K562 (cell line): ENCODE data around the gene CYP51A1. TPM values are rescaled to one million over a fixed set of nuclear protein-coding genes. Genes with fewer than 3 reads are reported as not detected.

ENCODE experiments used
- ATAC-seq: fragments of 200-7000 bp; cut with Tn5 transposase; 3 replicates; pipeline ENCODE4 v1.9.1; 2020; ENCODE audit warnings: moderate library complexity
- BruUV-seq: library from RNA; stranded (reverse); fragments of 400-500 nt; replicated peaks from 2 replicates; lab custom pipeline; 2021; lab: Mats Ljungman, UMichigan
- CTCF ChIA-PET: fragments of 300-600 bp; formaldehyde crosslinking; extraction: SDS; loops from one replicate; lab custom pipeline; 2021; ENCODE audit warnings: low intra/inter-chr PET ratio; lab: Yijun Ruan, JAX
- POLR2A ChIA-PET: fragments of 300-600, 350-650 bp; sonication (Branson Sonifier 250); formaldehyde crosslinking; extraction: SDS; loops from one replicate; lab custom pipeline; 2021; ENCODE audit warnings: antibody characterized with exemption, inconsistent platforms; lab: Yijun Ruan, JAX
- DNase-seq, 4 experiments: peaks; one replicate each; pipeline versions ENCODE4 v3.0.0 to v3.0.0-alpha.2; 2011 to 2018; ENCODE audit warnings: low spot score in 3 of 4, mixed read lengths in 3 of 4; ENCODE audit errors: extremely low read depth in 1 of 4
- FAIRE-seq: peaks from 2 replicates; lab custom pipeline; 2011; peaks lifted over from hg19 to GRCh38; lab: Jason Lieb, UNC
- H2AFZ ChIP-seq: 2 replicates; pipeline ENCODE4 v1.6.0; 2011; ENCODE audit warnings: low read depth, low read length, control low read depth, inconsistent platforms
- H3K27ac ChIP-seq: fragments of 200-600 bp; 3 replicates; pipeline ENCODE4 v1.8.0; 2011; ENCODE audit warnings: low read depth, mild to moderate bottlenecking, control low read depth, inconsistent platforms, low read length, moderate library complexity, mixed read lengths; ENCODE audit errors: extremely low read depth
- H3K27me3 ChIP-seq, 2 experiments: fragments of 300-600 bp in 1 of 2; 2 replicates in 1 of 2; 3 replicates in 1 of 2; pipeline versions ENCODE4 v1.6.0 to v1.8.0; 2011; ENCODE audit warnings: inconsistent platforms in 2 of 2, low read length in 2 of 2, mild to moderate bottlenecking in 1 of 2, mixed read lengths in 1 of 2, moderate library complexity in 1 of 2; ENCODE audit not compliant: control insufficient read depth in 2 of 2, insufficient read depth in 2 of 2
- H3K36me3 ChIP-seq: fragments of 300-600 bp; 3 replicates; pipeline ENCODE4 v1.8.0; 2011; ENCODE audit warnings: mild to moderate bottlenecking, low read length, inconsistent platforms; ENCODE audit not compliant: control insufficient read depth, insufficient read depth
- H3K4me1 ChIP-seq, 2 experiments: fragments of 200-600 bp in 1 of 2; replicated peaks in 1 of 2; 2 replicates in 1 of 2; 3 replicates in 1 of 2; pipeline versions ENCODE4 v1.5.1 to v1.8.0; 2011; ENCODE audit warnings: inconsistent platforms in 2 of 2, low read length in 2 of 2, mild to moderate bottlenecking in 1 of 2, mixed read lengths in 1 of 2, moderate library complexity in 1 of 2; ENCODE audit not compliant: control insufficient read depth in 2 of 2, insufficient read depth in 2 of 2
- H3K4me2 ChIP-seq: 2 replicates; pipeline ENCODE4 v1.6.1; 2011; ENCODE audit warnings: low read length, control low read depth, inconsistent platforms, mixed read lengths; ENCODE audit not compliant: insufficient read depth
- H3K4me3 ChIP-seq: fragments of 200-600 bp; sonication (generic), shearing (Covaris generic); 2 replicates; pipeline ENCODE4 v1.5.1; 2016; ENCODE audit warnings: control low read depth, inconsistent platforms
- H3K79me2 ChIP-seq: fragments of 200-600 bp; 3 replicates; pipeline ENCODE4 v1.8.0; 2011; ENCODE audit warnings: low read length, inconsistent platforms; ENCODE audit not compliant: control insufficient read depth, insufficient read depth
- H3K9ac ChIP-seq, 2 experiments: 2 replicates each; pipeline versions ENCODE4 v1.6.0 to v1.6.1; 2011; ENCODE audit warnings: low read depth in 2 of 2, low read length in 2 of 2, control low read depth in 1 of 2, inconsistent platforms in 1 of 2, mild to moderate bottlenecking in 1 of 2, mixed read lengths in 1 of 2; ENCODE audit not compliant: insufficient read depth in 1 of 2
- H3K9me1 ChIP-seq: one replicate; pipeline ENCODE4 v1.6.0; 2011; ENCODE audit warnings: inconsistent platforms, mild to moderate bottlenecking, low read length, moderate library complexity; ENCODE audit not compliant: control insufficient read depth, insufficient read depth
- H3K9me3 ChIP-seq: replicated peaks from 2 replicates; pipeline ENCODE4 v1.5.1; 2011; ENCODE audit warnings: low read depth, low read length, inconsistent platforms; ENCODE audit not compliant: control insufficient read depth, insufficient read depth
- H4K20me1 ChIP-seq: replicated peaks from 2 replicates; pipeline ENCODE4 v1.6.1; 2011; ENCODE audit warnings: low read length, inconsistent platforms, mixed read lengths; ENCODE audit not compliant: control insufficient read depth, insufficient read depth
- BCOR ChIP-seq: fragments of 450-650 bp; IDR thresholded peaks from 2 replicates; pipeline ENCODE4 v1.6.1; 2016
- BDP1 ChIP-seq: IDR thresholded peaks from 3 replicates; pipeline ENCODE4 v1.6.1; 2011; ENCODE audit not compliant: insufficient read length, insufficient read depth
- CBX1 ChIP-seq: sonication (generic); IDR thresholded peaks from 2 replicates; pipeline ENCODE4 v1.6.1; 2016; ENCODE audit warnings: antibody characterized with exemption, low read depth, mild to moderate bottlenecking
- CHD4 ChIP-seq: fragments of 200-600 bp; sonication (generic); IDR thresholded peaks from 3 replicates; pipeline ENCODE4 v1.6.1; 2012; ENCODE audit warnings: low read depth, mild to moderate bottlenecking, mixed read lengths, low read length, inconsistent platforms; ENCODE audit not compliant: insufficient read depth, insufficient replicate concordance, poor library complexity, severe bottlenecking
- COPS2 ChIP-seq: fragments of 450-650 bp; conservative IDR thresholded peaks from 2 replicates; pipeline ENCODE4 v1.6.1; 2016; ENCODE audit warnings: mild to moderate bottlenecking, moderate library complexity
- CREB3 ChIP-seq: fragments of 450-650 bp; conservative IDR thresholded peaks from 2 replicates; pipeline ENCODE4 v1.6.1; 2016; ENCODE audit warnings: missing genetic modification characterization, low read depth, mild to moderate bottlenecking, missing compliant biosample characterization, moderate library complexity
- HDAC8 ChIP-seq: fragments of 450-650 bp; IDR thresholded peaks from 2 replicates; pipeline ENCODE4 v1.6.1; 2016; ENCODE audit warnings: mild to moderate bottlenecking, missing genetic modification characterization, moderate library complexity, missing compliant biosample characterization
- NFRKB ChIP-seq: fragments of 450-650 bp; IDR thresholded peaks from 2 replicates; pipeline ENCODE4 v1.6.1; 2016; ENCODE audit warnings: low read depth
- RBM25 ChIP-seq: fragments of 200-400 bp; formaldehyde crosslinking; IDR thresholded peaks from 2 replicates; pipeline ENCODE4 v1.6.1; 2018; ENCODE audit warnings: low read length, low read depth, moderate library complexity; ENCODE audit not compliant: severe bottlenecking
- SMARCB1 ChIP-seq: IDR thresholded peaks from 2 replicates; pipeline ENCODE4 v1.6.1; 2011; ENCODE audit warnings: improper control_type of control experiment, low read depth; ENCODE audit not compliant: insufficient read length
- SP1 ChIP-seq: sonication (generic); formaldehyde crosslinking; IDR thresholded peaks from 2 replicates; pipeline ENCODE4 v1.8.1; 2022; ENCODE audit warnings: mild to moderate bottlenecking, missing genetic modification reagents
- TFAP4 ChIP-seq: sonication (generic); formaldehyde crosslinking; IDR thresholded peaks from 2 replicates; pipeline ENCODE4 v1.8.0; 2022; ENCODE audit warnings: missing genetic modification reagents, mild to moderate bottlenecking, moderate library complexity, borderline replicate concordance
- YBX1 ChIP-seq: fragments of 450-650 bp; IDR thresholded peaks from 2 replicates; pipeline ENCODE4 v1.7.1; 2016; ENCODE audit warnings: mild to moderate bottlenecking
- ZNF121 ChIP-seq: sonication (generic); formaldehyde crosslinking; conservative IDR thresholded peaks from 2 replicates; pipeline ENCODE4 v1.8.0; 2022; ENCODE audit warnings: missing genetic modification reagents
- ZNF124 ChIP-seq: sonication (generic); formaldehyde crosslinking; IDR thresholded peaks from 2 replicates; pipeline ENCODE4 v1.8.1; 2022; ENCODE audit warnings: missing genetic modification reagents
- WGBS: fragments of 100-300 bp; shearing (Covaris generic); methylation state at CpG from one replicate; pipeline ENCODE4 v1.1.6; 2016; ENCODE audit warnings: low coverage, mixed read lengths; ENCODE audit not compliant: insufficient coverage; ENCODE audit errors: missing lambda C conversion rate; 5-methylcytosine and 5-hydroxymethylcytosine counted together
- in situ Hi-C: fragments of 300-500 bp; cut with MboI; formaldehyde crosslinking; loops from 4 replicates; pipeline ENCODE4 v1.15.0; 2018; ENCODE audit warnings: inconsistent platforms, mixed read lengths
- intact Hi-C: fragments of 100-400 bp; cut with micrococcal nuclease; formaldehyde crosslinking; loops from 2 replicates; pipeline ENCODE4 v1.14.2; 2022
- polyA plus RNA-seq, 8 experiments: library from polyadenylated mRNA; depleted of rRNA in 4 of 8; stranded (reverse) in 5 of 8; unstranded in 3 of 8; fragments of >200 nt; fragmentation: Nextera tagmentation in 2 of 8; fragmentation: Illumina TruSeq in 1 of 8; extraction: Ambion mirVana in 2 of 8; extraction: Trizol in 1 of 8; gene quantifications; 2 replicates each; pipeline versions ENCODE4 v1.2.1 to v1.2.3, GENCODE V29; 2011 to 2014; ENCODE audit warnings: inconsistent platforms in 1 of 8, missing spikeins in 1 of 8
- total RNA-seq, 7 experiments: library from RNA; depleted of rRNA in 6 of 7; stranded (reverse); fragments of >200 nt in 6 of 7; fragmentation: Illumina TruSeq in 2 of 7; extraction: Trizol in 2 of 7; gene quantifications; 2 replicates each; pipeline versions ENCODE4 v1.2.1 to v1.2.3, GENCODE V29; 2011 to 2021; ENCODE audit warnings: low replicate concordance in 1 of 7
- TF ChIP-seq, protein P1 (sequence below): sonication (generic); formaldehyde crosslinking; IDR thresholded peaks from 2 replicates; pipeline ENCODE4 v1.8.0; 2022; ENCODE audit warnings: missing genetic modification reagents, mild to moderate bottlenecking, borderline replicate concordance
- TF ChIP-seq, protein P2 (sequence below): fragments of 450-650 bp; IDR thresholded peaks from 2 replicates; pipeline ENCODE4 v1.6.1; 2016; ENCODE audit warnings: antibody characterized with exemption
- TF ChIP-seq, protein P3 (sequence below): sonication (generic); formaldehyde crosslinking; IDR thresholded peaks from 2 replicates; pipeline ENCODE4 v1.8.1; 2023; ENCODE audit warnings: mild to moderate bottlenecking, missing genetic modification reagents

The CYP51A1 gene
- total and polyA plus RNA-seq, 9 of the 15 experiments (the other 6 are each of a cell fraction or from before 2014, with no cell fraction given): 35.4 to 151 (median 80.3) TPM

- Histone ChIP-seq H3K36me3 (peaks cover 23% of the 10 kb centered on the region; the same call in 2 of the 3 replicates), H3K4me1 (no peaks in the 10 kb centered on the region), H3K4me2 (no peak overlapping the region), H3K9me3 (no peaks in the 10 kb centered on the region), H3K27ac (no peak overlapping the region), H3K27me3 (no peaks in the 10 kb centered on the region), H3K9me1 (no peaks in the 10 kb centered on the region), H3K79me2 (no peaks in the 10 kb centered on the region), H3K4me3 (no peak overlapping the region), H2AFZ (no peak overlapping the region), H3K9ac (no peak overlapping the region), H4K20me1 (no peaks in the 10 kb centered on the region)
- no peak for DNase-seq
- CTCF ChIA-PET: no interaction called here
- POLR2A ChIA-PET: no interaction called here
- 97% methylated on average over 3 of the region's 3 CpGs for WGBS
- no peak for ATAC-seq
- in situ Hi-C loops: no loop called here
- intact Hi-C loops: no loop called here
- no TSS peak for BruUV-seq
- no peak for FAIRE-seq
- no peak for TF ChIP-seq SP1
- TF ChIP-seq RBM25: peak; percentile 94
- TF ChIP-seq, protein P1, sequence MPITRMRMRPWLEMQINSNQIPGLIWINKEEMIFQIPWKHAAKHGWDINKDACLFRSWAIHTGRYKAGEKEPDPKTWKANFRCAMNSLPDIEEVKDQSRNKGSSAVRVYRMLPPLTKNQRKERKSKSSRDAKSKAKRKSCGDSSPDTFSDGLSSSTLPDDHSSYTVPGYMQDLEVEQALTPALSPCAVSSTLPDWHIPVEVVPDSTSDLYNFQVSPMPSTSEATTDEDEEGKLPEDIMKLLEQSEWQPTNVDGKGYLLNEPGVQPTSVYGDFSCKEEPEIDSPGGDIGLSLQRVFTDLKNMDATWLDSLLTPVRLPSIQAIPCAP (CRISPR knock-in tag): no peak
- TF ChIP-seq, protein P2, sequence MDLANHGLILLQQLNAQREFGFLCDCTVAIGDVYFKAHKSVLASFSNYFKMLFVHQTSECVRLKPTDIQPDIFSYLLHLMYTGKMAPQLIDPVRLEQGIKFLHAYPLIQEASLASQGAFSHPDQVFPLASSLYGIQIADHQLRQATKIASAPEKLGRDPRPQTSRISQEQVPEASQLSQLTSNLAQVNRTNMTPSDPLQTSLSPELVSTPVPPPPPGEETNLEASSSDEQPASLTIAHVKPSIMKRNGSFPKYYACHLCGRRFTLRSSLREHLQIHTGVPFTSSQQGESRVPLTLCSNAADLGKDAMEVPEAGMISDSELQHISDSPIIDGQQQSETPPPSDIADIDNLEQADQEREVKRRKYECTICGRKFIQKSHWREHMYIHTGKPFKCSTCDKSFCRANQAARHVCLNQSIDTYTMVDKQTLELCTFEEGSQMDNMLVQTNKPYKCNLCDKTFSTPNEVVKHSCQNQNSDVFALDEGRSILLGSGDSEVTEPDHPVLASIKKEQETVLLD: no peak
- TF ChIP-seq NFRKB: no peak
- peak; percentile 79 for TF ChIP-seq BCOR
- no peak for TF ChIP-seq ZNF124 (CRISPR knock-in tag)
- TF ChIP-seq HDAC8 (tag): no peak
- TF ChIP-seq YBX1: no peak
- no peak for TF ChIP-seq TFAP4 (CRISPR knock-in tag)
- no peak for TF ChIP-seq CREB3 (tag)
- TF ChIP-seq, protein P3, sequence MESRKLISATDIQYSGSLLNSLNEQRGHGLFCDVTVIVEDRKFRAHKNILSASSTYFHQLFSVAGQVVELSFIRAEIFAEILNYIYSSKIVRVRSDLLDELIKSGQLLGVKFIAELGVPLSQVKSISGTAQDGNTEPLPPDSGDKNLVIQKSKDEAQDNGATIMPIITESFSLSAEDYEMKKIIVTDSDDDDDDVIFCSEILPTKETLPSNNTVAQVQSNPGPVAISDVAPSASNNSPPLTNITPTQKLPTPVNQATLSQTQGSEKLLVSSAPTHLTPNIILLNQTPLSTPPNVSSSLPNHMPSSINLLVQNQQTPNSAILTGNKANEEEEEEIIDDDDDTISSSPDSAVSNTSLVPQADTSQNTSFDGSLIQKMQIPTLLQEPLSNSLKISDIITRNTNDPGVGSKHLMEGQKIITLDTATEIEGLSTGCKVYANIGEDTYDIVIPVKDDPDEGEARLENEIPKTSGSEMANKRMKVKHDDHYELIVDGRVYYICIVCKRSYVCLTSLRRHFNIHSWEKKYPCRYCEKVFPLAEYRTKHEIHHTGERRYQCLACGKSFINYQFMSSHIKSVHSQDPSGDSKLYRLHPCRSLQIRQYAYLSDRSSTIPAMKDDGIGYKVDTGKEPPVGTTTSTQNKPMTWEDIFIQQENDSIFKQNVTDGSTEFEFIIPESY (CRISPR knock-in tag): no peak
- TF ChIP-seq CHD4: peak; percentile 36
- no peak for TF ChIP-seq BDP1
- TF ChIP-seq COPS2: no peak
- 0 out of 2 replicates have a peak, but pooled peaks have one; percentile 44 for TF ChIP-seq CBX1
- TF ChIP-seq SMARCB1: no peak
- no peak for TF ChIP-seq ZNF121 (CRISPR knock-in tag)
Measured at GRCh38 chr7:92072708-92073107, 61.6 kb downstream of the CYP51A1 start.
